H9 (cell line): ENCODE data around the gene SYNRG. TPM values are rescaled to one million over a fixed set of nuclear protein-coding genes. Genes with fewer than 3 reads are reported as not detected.

Experiments used
- DNase-seq: peaks from one replicate; pipeline ENCODE4 v3.0.0-alpha.2; 2017
- H2AFZ ChIP-seq: one replicate; pipeline ENCODE4 v1.6.1; 2013; ENCODE audit warnings: mild to moderate bottlenecking, low read length, control low read depth, moderate library complexity
- H2AK5ac ChIP-seq: 2 replicates; pipeline ENCODE4 v1.6.1; 2013; ENCODE audit warnings: low read length, control low read depth, mixed read lengths; ENCODE audit not compliant: insufficient read length
- H2BK120ac ChIP-seq: one replicate; pipeline ENCODE4 v1.6.1; 2013; ENCODE audit warnings: low read depth, mild to moderate bottlenecking, low read length, control low read depth, inconsistent platforms; ENCODE audit not compliant: poor library complexity, severe bottlenecking
- H2BK12ac ChIP-seq: 2 replicates; pipeline ENCODE4 v1.6.1; 2013; ENCODE audit warnings: low read length, control low read depth, mixed read lengths, low read depth; ENCODE audit not compliant: insufficient read length
- H2BK15ac ChIP-seq: 2 replicates; pipeline ENCODE4 v1.6.1; 2013; ENCODE audit warnings: low read depth, low read length, control low read depth
- H2BK20ac ChIP-seq: one replicate; pipeline ENCODE4 v1.6.1; 2013; ENCODE audit warnings: low read depth, mild to moderate bottlenecking, low read length, control low read depth, inconsistent platforms; ENCODE audit not compliant: poor library complexity, severe bottlenecking
- H2BK5ac ChIP-seq: 2 replicates; pipeline ENCODE4 v1.6.1; 2013; ENCODE audit warnings: low read length, control low read depth, mixed read lengths; ENCODE audit not compliant: insufficient read length
- H3K14ac ChIP-seq: 2 replicates; pipeline ENCODE4 v1.6.1; 2013; ENCODE audit warnings: low read length, control low read depth; ENCODE audit not compliant: insufficient read depth
- H3K18ac ChIP-seq: 2 replicates; pipeline ENCODE4 v1.6.1; 2013; ENCODE audit warnings: low read depth, mild to moderate bottlenecking, mixed read lengths, low read length, control low read depth; ENCODE audit not compliant: insufficient read length
- H3K23ac ChIP-seq: 2 replicates; pipeline ENCODE4 v1.6.1; 2013; ENCODE audit warnings: low read length, control low read depth, mixed read lengths, low read depth; ENCODE audit not compliant: insufficient read length
- H3K23me2 ChIP-seq: 2 replicates; pipeline ENCODE4 v1.6.1; 2013; ENCODE audit warnings: low read depth, mild to moderate bottlenecking, mixed read lengths, low read length, control low read depth; ENCODE audit not compliant: insufficient read length, poor library complexity, severe bottlenecking
- H3K27ac ChIP-seq: 2 replicates; pipeline ENCODE4 v1.5.1; 2013; ENCODE audit warnings: low read length, control low read depth, mixed read lengths, low read depth; ENCODE audit not compliant: insufficient read length
- H3K27me3 ChIP-seq: 2 replicates; pipeline ENCODE4 v1.6.1; 2013; ENCODE audit warnings: low read length, control low read depth, inconsistent platforms; ENCODE audit not compliant: insufficient read depth
- H3K4ac ChIP-seq: 2 replicates; pipeline ENCODE4 v1.6.1; 2013; ENCODE audit warnings: low read depth, mild to moderate bottlenecking, control low read depth, inconsistent platforms, low read length, moderate library complexity
- H3K4me1 ChIP-seq: 2 replicates; pipeline ENCODE4 v1.6.1; 2013; ENCODE audit warnings: low read length, control low read depth, inconsistent platforms; ENCODE audit not compliant: insufficient read depth
- H3K4me2 ChIP-seq: 2 replicates; pipeline ENCODE4 v1.6.1; 2013; ENCODE audit warnings: low read length, control low read depth, mixed read lengths; ENCODE audit not compliant: insufficient read length, insufficient read depth
- H3K56ac ChIP-seq: 2 replicates; pipeline ENCODE4 v1.6.1; 2013; ENCODE audit warnings: low read depth, mild to moderate bottlenecking, mixed read lengths, low read length, control low read depth; ENCODE audit not compliant: insufficient read length
- H3K79me1 ChIP-seq: 2 replicates; pipeline ENCODE4 v1.6.1; 2013; ENCODE audit warnings: low read depth, mild to moderate bottlenecking, moderate library complexity, low read length, control low read depth, inconsistent platforms; ENCODE audit not compliant: insufficient read depth, poor library complexity, severe bottlenecking
- H3K79me2 ChIP-seq: 2 replicates; pipeline ENCODE4 v1.6.1; 2013; ENCODE audit warnings: low read length, control low read depth, inconsistent platforms; ENCODE audit not compliant: insufficient read depth
- H3K9ac ChIP-seq: 2 replicates; pipeline ENCODE4 v1.6.1; 2013; ENCODE audit warnings: low read length, control low read depth, mixed read lengths; ENCODE audit not compliant: insufficient read length; ENCODE audit errors: extremely low read depth
- H3K9me3 ChIP-seq: one replicate; pipeline ENCODE4 v1.6.1; 2013; ENCODE audit warnings: low read depth, low read length, inconsistent platforms; ENCODE audit not compliant: control insufficient read depth
- H3T11ph ChIP-seq: one replicate; pipeline ENCODE4 v1.6.1; 2013; ENCODE audit warnings: mild to moderate bottlenecking, low read length, control low read depth, inconsistent platforms
- H4K20me1 ChIP-seq: one replicate; pipeline ENCODE4 v1.6.1; 2013; ENCODE audit not compliant: control insufficient read depth, insufficient read length, insufficient read depth
- H4K5ac ChIP-seq: 2 replicates; pipeline ENCODE4 v1.6.1; 2013; ENCODE audit warnings: low read depth, mild to moderate bottlenecking, mixed read lengths, low read length, control low read depth; ENCODE audit not compliant: insufficient read length
- H4K8ac ChIP-seq: replicated peaks from 2 replicates; pipeline ENCODE4 v1.6.1; 2013; ENCODE audit warnings: low read length, control low read depth, mixed read lengths, low read depth; ENCODE audit not compliant: insufficient read length
- H4K91ac ChIP-seq: 2 replicates; pipeline ENCODE4 v1.6.1; 2013; ENCODE audit warnings: low read depth, mild to moderate bottlenecking, moderate library complexity, mixed read lengths, low read length, control low read depth; ENCODE audit not compliant: insufficient read length
- H3K27ac Mint-ChIP-seq, 3 experiments: 2 replicates in 2 of 3; 3 replicates in 1 of 3; pipeline ENCODE4 v1.8.0; 2020 to 2021; ENCODE audit warnings: mixed read lengths in 3 of 3, mild to moderate bottlenecking in 1 of 3, moderate library complexity in 1 of 3
- H3K27me3 Mint-ChIP-seq: 2 replicates; pipeline ENCODE4 v1.8.0; 2021; ENCODE audit warnings: low read depth, mild to moderate bottlenecking, moderate library complexity, mixed read lengths
- H3K36me3 Mint-ChIP-seq, 3 experiments: 2 replicates in 2 of 3; 3 replicates in 1 of 3; pipeline ENCODE4 v1.8.0; 2020 to 2021; ENCODE audit warnings: low read depth in 3 of 3, mixed read lengths in 3 of 3; ENCODE audit not compliant: insufficient read depth in 1 of 3
- H3K4me1 Mint-ChIP-seq, 2 experiments: 2 replicates each; pipeline ENCODE4 v1.8.0; 2020; ENCODE audit warnings: mixed read lengths in 2 of 2
- H3K4me3 Mint-ChIP-seq, 2 experiments: 2 replicates in 1 of 2; 3 replicates in 1 of 2; pipeline ENCODE4 v1.8.0; 2020 to 2021; ENCODE audit warnings: mild to moderate bottlenecking in 2 of 2, mixed read lengths in 2 of 2, moderate library complexity in 1 of 2
- H3K9me3 Mint-ChIP-seq, 2 experiments: 2 replicates in 1 of 2; 3 replicates in 1 of 2; pipeline ENCODE4 v1.8.0; 2020; ENCODE audit warnings: mild to moderate bottlenecking in 2 of 2, mixed read lengths in 2 of 2, moderate library complexity in 1 of 2
- CTCF ChIP-seq: fragments of 200-600 bp; sonication (generic); conservative IDR thresholded peaks from 3 replicates; pipeline ENCODE4 v1.8.0; 2021; ENCODE audit warnings: antibody characterized with exemption, mild to moderate bottlenecking
- WGBS: extraction: QIAGEN DNeasy Blood & Tissue Kit; methylation state at CpG from one replicate; pipeline ENCODE4 v1.1.7; 2013; ENCODE audit warnings: missing lambda C conversion rate, low lambda C conversion rate, mixed read lengths; ENCODE audit not compliant: insufficient read length; ENCODE audit errors: extremely low coverage; 5-methylcytosine and 5-hydroxymethylcytosine counted together
- total RNA-seq: library from RNA; stranded (reverse); gene quantifications from 2 replicates; pipeline ENCODE4 v1.2.1, GENCODE V29; 2021

SYNRG gene
- total RNA-seq, 1 experiment from 2014 or later: 30.5 TPM

DNA sequence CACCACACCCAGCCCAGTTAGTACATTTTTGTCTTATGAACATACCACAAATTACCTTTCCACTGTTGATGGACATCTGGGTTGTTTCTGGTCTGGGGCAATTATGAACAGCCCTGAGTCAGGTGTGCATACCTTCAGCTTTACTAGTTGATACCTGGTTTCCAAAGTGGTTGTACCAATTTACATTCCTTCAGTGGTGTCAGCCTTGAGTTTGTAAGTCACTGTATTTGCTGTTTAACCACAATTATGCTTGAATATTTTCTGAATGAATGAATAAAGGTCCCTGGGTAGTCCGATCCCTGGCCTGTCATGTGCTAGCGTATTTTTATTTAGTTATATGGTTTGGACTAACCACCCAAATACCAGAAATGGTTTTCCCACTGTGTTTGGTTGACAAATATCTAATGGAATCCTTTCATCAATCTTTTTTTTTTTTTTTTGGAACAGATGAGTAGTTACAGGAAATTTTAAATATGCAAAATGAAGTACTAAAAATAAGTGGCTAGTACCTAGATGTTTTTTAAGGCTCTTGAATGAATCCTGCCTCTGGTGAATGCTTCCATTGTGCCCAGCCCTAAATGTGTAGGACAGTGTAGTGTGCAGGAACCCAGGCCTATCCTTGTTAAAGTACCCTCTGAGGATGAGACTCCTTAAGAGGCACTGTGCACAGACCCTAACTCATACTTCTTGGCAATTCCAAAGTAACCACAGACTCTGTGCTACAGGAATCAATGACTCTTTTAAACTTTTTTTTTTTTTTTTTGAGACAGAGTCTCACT lies 115.8 kb downstream of the SYNRG start:
- Histone ChIP-seq H3K4ac (no peak overlapping the region), H2AK5ac (no peak overlapping the region), H4K20me1 (no peaks in the 10 kb centered on the region), H4K91ac (no peak overlapping the region), H2BK15ac (no peak overlapping the region), H3K79me1 (peaks cover 2% of the 10 kb centered on the region), H3K79me2 (peaks cover 4% of the 10 kb centered on the region; the same call in 1 of the 2 replicates), H3K4me2 (no peak overlapping the region), H3K9me3 (no peaks in the 10 kb centered on the region), H3K27ac (no peak overlapping the region), H2AFZ (no peak overlapping the region), H4K5ac (no peak overlapping the region), H3K27me3 (no peaks in the 10 kb centered on the region), H2BK5ac (no peak overlapping the region), H2BK12ac (no peak overlapping the region), H3K9ac (no peak overlapping the region), H3K18ac (no peak overlapping the region), H4K8ac (no peak overlapping the region), H2BK20ac (no peak overlapping the region), H3K56ac (no peak overlapping the region), H3K23ac (no peak overlapping the region), H2BK120ac (no peak overlapping the region), H3K4me1 (peaks cover 7% of the 10 kb centered on the region), H3K14ac (no peak overlapping the region), H3K23me2 (peaks cover 14% of the 10 kb centered on the region), H3T11ph (no peak overlapping the region)
- DNase-seq: no peak
- no CpG with 5 or more reads among the region's 2 CpGs for WGBS
- Mint-ChIP-seq H3K27ac (no peak overlapping the region), H3K36me3 (peaks cover 0 to 3% (median 2%) of the 10 kb centered on the region in 3 experiments; a peak in 4 of 7 replicates), H3K27me3 (peaks cover 10% of the 10 kb centered on the region), H3K9me3 (no peaks in the 10 kb centered on the region; a peak in 2 of 5 replicates), H3K4me1 (peaks cover 38 to 39% of the 10 kb centered on the region in 2 experiments), H3K4me3 (no peak overlapping the region)
- no peak for TF ChIP-seq CTCF
